Measurements from ENCODE around the gene VTI1A. TPM values are rescaled to one million over a fixed set of nuclear protein-coding genes. Genes with fewer than 3 reads are reported as not detected.

Gene VTI1A
- total and polyA plus RNA-seq, 12 donors = 5.2 to 64.1 (median 22.0) TPM

GRCh38 chr10:112677689-112678088 is 230.7 kb downstream of the VTI1A start:
- H3K9me3 ChIP-seq (replicated peaks in 1 of 3) = no peaks in the 10 kb centered on the region
- TF ChIP-seq, protein P1, sequence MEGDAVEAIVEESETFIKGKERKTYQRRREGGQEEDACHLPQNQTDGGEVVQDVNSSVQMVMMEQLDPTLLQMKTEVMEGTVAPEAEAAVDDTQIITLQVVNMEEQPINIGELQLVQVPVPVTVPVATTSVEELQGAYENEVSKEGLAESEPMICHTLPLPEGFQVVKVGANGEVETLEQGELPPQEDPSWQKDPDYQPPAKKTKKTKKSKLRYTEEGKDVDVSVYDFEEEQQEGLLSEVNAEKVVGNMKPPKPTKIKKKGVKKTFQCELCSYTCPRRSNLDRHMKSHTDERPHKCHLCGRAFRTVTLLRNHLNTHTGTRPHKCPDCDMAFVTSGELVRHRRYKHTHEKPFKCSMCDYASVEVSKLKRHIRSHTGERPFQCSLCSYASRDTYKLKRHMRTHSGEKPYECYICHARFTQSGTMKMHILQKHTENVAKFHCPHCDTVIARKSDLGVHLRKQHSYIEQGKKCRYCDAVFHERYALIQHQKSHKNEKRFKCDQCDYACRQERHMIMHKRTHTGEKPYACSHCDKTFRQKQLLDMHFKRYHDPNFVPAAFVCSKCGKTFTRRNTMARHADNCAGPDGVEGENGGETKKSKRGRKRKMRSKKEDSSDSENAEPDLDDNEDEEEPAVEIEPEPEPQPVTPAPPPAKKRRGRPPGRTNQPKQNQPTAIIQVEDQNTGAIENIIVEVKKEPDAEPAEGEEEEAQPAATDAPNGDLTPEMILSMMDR (IDR thresholded peaks at IDR 0.05) = no peak
- no peak for TF ChIP-seq POLR2A (IDR thresholded peaks at IDR 0.05)
- intact Hi-C loops (cut with DNase I) = no loop called here
- H3K4me3 ChIP-seq = no peak overlapping the region
- H3K27ac ChIP-seq = no peak overlapping the region
- no peaks in the 10 kb centered on the region for H3K27me3 ChIP-seq
- peaks cover 0 to 24% of the 10 kb centered on the region in 2 donors for H3K4me1 ChIP-seq (replicated peaks in 1 of 2)
- WGBS, 4 donors = 48 to 58% (median 52%) methylated on average over 5 of the region's 5 CpGs
- DNase-seq = peak in 6 of 7 donors; percentile 16 to 64 (median 44)
- H3K36me3 ChIP-seq (replicated peaks in 1 of 2) = no peaks in the 10 kb centered on the region

DNA sequence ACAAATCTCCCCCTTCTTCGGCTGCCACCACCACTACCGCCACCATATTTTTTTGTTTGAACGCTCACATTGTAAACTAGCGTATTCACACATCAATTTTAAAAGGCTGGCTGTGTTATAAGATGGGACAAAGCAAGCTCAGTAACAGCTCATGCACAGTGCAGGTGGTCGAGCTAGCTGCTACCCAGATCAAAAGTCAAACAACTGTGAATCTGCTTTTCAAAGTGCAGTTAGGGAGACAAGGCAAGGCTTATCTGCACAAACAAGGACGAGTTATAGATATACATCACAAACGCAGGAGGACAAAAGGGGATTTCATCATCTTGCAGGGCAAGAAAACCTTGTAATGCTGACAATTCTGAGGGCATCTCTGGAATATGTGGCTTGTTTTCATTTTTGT is 231.6 kb downstream of the VTI1A start:
- H3K4me3 ChIP-seq = no peak overlapping the region
- TF ChIP-seq, protein P1 (IDR thresholded peaks at IDR 0.05) = no peak
- TF ChIP-seq POLR2A (IDR thresholded peaks at IDR 0.05) = no peak
- no peaks in the 10 kb centered on the region for H3K9me3 ChIP-seq (replicated peaks in 1 of 3)
- no peaks in the 10 kb centered on the region for H3K27me3 ChIP-seq
- no peaks in the 10 kb centered on the region for H3K36me3 ChIP-seq (replicated peaks in 1 of 2)
- no peak overlapping the region for H3K27ac ChIP-seq
- intact Hi-C loops (cut with DNase I) = no loop called here
- WGBS, 4 donors = 57 to 65% (median 60%) methylated on average over 7 of the region's 7 CpGs
- H3K4me1 ChIP-seq (replicated peaks in 1 of 2) = peaks cover 0 to 24% of the 10 kb centered on the region in 2 donors
- no peak for DNase-seq

GRCh38 chr10:112678987-112679386 is 232.0 kb downstream of the VTI1A start:
- no peaks in the 10 kb centered on the region for H3K9me3 ChIP-seq (replicated peaks in 1 of 3)
- no peaks in the 10 kb centered on the region for H3K27me3 ChIP-seq
- H3K4me3 ChIP-seq = no peak overlapping the region
- no peak for TF ChIP-seq POLR2A (IDR thresholded peaks at IDR 0.05)
- TF ChIP-seq, protein P1 (IDR thresholded peaks at IDR 0.05) = no peak
- 72 to 78% (median 74%) methylated on average over 3 of the region's 3 CpGs for WGBS, 4 donors
- intact Hi-C loops (cut with DNase I) = no loop called here
- no peak overlapping the region for H3K27ac ChIP-seq
- no peak for DNase-seq
- H3K36me3 ChIP-seq (replicated peaks in 1 of 2) = no peaks in the 10 kb centered on the region
- H3K4me1 ChIP-seq (replicated peaks in 1 of 2) = peaks cover 0 to 21% of the 10 kb centered on the region in 2 donors

- 85 to 92% (median 88%) methylated on average over 2 of the region's 2 CpGs for WGBS, 4 donors
- DNase-seq = no peak
- Histone ChIP-seq H3K27me3 (no peaks in the 10 kb centered on the region), H3K4me1 (replicated peaks in 1 of 2) (peaks cover 0 to 17% of the 10 kb centered on the region in 2 donors), H3K4me3 (no peak overlapping the region), H3K9me3 (replicated peaks in 1 of 3) (no peaks in the 10 kb centered on the region), H3K27ac (no peak overlapping the region), H3K36me3 (replicated peaks in 1 of 2) (no peaks in the 10 kb centered on the region)
- TF ChIP-seq, protein P1 (IDR thresholded peaks at IDR 0.05) = no peak
- intact Hi-C loops (cut with DNase I) = no loop called here
Observed at GRCh38 chr10:112679392-112679791, 232.4 kb downstream of the VTI1A start.

Data from adrenal gland (tissue), 12 donors.